ENCODE results near the gene ARID5B.

The ARID5B gene

DNA sequence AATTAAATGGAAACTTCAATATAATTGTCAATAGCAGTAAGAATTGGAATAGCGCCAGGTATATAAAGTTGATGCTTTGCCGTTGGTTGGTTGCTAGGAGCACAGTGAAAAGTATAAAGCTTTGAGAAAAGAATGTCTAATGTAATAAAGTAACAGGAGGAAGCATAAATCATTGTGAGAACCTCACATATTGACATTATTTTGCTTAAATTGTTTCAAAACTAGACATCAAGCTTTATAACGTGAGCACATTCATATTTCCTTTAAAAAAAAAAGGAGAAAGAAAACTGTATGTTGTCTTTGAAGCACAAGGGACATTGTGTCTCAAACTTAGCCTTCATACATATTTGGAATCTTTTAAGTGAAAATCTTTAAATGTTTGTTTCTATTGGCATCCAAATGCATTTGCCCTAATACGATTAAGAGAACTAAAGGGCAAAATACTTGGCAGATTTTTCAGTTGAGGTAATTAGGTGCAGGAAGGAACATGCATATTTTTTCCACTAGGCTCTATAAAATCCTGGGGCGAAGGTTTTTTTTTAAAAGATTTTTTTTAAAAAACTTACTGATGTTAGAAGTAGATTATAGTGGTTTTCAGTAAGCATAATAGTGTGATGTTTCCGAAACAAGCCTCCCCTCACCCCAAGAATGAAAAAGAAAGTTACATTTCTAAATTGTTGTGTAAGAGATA is 92.4 kb downstream of the ARID5B start:
- DNase-seq, result no peak

DNA sequence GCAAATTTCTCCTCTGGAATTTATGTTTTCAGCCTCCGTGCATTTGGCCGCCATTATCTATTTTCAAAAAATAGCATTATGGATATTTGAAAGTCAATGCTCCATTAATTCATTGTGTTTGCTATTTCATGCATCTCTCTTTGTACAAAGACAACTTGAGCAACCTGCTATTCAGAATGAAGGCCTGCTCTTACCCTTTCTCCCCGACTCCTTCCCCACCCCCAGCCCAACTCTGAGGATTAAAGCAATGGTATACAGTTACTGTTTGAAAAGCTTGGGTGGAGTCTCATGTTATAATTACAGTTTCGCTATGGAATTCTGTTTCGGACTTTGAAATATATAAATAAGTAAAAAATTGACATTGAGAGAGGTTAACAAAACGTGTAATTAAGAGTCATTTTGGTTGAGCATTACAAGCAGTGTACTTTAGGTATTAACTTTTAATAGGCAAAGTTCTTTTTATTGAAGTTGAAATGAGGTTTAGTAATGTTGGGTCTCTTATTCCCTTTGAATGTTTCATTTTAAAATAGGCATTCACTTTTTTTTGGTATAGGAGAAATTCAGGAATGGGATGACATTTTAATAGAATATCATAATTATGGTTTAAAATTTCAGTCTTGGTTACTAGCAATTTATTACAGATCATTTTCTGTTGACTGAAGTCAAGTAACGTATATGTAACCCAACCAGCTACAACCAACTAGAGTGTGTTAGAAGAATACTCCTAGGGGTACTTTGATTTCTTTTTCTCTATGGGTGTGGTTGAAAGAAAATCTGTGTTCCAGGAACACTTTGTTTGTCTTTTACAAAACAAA is 93.1 kb downstream of the ARID5B start:
- DNase-seq, result no peak

DNA sequence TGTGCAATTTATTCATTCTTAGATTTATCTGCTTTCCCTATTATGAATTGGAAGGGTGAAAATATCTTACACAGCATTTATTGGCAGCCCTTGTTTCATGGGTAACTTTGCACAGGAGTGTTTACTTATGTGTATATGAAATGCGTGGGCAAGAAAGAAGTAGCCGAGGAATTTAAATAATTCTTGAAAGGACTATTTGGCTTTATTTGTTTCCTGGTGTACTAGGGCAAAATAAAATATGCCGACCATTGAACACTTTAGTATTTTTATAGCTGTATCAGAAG is 93.7 kb downstream of the ARID5B start:
- no peak for DNase-seq

DNA sequence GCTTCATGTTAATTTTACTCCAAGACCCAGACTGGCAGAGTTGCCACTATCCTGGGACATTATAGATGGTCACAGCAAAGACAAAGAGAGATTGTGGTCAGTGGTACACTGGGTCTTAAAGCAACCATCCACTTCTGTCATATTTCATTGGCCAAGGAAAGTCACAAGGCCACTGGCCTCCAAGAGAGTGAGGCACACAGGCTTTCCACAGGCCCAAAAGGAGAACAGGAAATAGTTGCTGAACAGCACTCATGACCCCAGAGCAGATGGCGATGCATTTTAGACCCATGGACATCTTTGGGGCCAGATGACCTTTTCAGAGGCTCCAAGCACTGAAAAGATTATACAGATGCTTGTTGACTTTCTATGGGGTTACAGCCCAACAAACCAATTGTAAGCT is 97.4 kb downstream of the ARID5B start:
- no peak for DNase-seq

DNA sequence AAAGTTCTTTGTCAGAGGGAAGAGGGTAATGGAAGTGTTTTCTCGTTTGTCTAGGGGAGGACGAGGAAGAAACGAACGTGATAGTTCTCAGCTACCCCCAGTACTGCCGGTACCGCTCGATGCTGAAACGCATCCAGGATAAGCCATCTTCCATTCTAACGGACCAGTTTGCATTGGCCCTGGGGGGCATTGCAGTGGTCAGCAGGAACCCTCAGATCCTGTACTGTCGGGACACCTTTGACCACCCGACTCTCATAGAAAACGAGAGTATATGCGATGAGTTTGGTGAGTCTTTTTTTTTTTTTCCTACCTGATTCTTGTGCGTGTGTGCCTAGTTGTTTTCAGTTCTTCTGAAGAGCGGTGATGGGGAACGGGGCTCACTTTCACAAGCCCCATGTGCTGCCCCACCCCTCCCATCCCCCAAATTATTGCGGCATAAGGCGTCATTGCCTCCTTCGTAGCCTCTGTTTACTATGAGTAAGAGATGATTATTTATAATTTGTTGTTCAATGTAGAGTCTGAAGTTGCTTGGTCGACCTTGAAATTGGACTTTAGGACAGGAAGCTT is 98.6 kb downstream of the ARID5B start:
- DNase-seq, result no peak

DNA sequence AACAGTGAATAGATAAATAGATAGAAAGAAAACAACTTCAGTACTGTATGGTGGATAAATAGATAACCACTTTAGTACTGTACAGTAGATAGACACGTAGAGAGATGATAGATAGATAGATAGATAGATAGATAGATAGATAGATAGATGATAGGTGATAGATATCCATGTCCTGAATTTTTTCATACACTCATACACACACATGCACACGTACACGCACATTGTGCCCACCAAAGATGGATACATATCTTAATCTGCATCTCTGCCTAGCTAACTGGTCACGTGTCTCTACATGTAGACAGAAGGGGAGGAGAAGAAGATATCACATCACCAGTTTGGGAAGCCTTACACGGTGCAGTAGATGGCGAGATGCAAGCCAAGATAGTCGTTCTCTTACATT is 99.2 kb downstream of the ARID5B start:
- no peak for DNase-seq

DNA sequence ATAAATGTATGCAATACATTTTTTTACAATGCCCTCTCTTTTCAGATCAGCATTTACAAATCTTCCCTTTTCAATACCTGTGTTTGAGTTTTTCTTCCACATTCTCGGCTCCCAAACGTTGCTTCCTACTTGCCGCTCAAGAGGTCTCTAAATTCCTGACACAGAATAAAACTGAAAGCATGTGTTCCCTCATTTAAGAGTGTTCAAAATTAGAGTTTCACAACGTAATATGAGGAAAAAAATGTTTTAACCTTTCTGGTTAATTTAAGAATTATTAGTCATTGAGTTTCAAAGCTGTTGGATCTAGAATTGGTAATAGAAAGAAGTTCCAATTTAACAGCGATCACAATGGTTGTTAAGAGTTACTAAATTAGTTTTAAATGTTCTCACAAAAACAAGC is 100.4 kb downstream of the ARID5B start:
- no peak for DNase-seq

DNA sequence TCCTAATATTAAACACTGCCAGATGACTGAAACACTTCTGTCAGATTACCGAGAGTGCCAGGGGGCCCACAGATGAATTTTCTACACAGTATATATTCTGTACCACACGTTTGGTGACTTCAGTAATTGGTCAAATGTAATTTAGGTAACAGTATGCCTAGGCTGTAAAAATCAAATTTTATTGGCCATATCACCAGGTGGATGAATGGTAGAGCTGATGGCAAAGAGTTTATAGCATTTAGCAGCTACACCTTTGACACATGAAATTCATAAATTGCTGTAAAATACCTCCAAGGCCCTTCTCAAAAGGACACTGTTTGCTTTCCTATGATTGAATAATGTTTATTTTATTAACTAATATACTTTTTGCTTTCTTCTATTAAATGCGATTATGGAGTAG is 101.3 kb downstream of the ARID5B start:
- no peak for DNase-seq

DNA sequence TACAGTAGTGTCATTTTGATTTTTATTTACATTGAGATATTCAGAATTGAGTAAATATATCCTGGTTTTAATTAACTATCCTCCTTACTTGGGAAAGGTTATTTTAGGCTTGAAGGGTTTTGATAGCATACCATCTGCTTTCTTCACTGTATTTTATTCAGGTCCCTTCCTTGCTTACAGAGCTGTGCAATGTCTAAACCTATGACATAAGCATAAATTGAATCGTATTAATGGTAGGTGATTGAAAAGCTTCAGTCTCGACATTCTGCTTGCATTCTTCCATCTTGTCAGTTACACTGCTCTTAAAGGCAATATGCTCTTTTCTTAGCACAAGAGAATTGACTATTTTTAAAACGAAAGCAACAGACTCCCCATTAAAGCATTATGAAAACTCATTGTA is 102.5 kb downstream of the ARID5B start:
- no peak for DNase-seq

DNA sequence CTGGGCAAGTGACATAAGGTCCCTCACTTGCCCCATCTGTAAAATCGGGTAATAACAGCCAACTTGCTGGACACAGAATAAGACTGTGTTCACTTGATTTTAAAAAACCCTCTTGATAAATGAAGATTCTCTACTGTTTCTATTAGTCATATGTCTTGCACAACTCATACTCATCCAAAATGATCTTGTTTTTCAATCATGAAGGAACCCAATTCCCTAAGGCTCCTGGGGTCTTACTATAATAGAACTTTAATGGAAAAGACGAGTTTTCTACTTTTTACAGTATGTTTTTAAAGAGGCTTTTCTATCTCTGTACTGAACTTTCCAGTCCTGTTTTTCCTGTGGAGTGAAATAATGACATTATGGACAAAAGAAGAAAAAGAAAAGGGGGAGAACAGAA is 103.8 kb downstream of the ARID5B start:
- no peak for DNase-seq

DNA sequence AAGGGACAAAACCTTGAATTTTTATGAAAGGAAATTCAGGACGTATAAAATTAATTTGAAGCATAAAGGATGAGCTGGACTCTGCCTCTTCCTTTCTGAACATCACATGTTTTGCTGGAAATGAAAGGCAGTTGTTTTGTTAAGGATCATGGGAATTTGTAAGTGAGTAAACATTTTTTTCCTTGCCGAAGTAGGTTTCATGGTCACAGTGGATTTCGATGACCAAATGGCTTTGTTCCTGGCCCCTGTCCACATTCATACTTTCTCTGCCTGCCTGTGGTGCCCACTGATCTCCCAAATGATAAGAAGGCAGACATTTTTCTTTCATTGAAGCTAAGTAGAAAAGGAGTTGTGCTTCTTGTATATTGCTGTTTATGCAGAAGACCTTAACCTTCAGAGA is 104.2 kb downstream of the ARID5B start:
- DNase-seq, result no peak

DNA sequence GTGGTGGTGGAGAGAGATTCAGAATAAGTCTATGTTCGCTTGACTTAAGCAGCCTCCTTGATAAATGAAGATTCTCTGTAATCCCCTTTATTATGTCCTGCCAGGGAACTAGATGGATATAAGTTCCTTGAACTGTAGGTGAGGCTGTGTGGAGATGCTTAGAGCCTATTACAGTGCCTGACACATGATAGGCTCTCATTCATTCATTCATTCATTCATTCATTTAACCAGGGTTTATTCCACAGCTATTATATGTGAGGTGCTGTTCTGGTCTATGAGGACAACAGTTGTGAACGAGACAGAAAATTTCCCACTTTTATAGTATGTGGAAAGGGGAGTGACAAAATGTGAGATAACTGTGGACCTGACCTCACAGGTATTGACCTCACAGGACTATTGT is 105.6 kb downstream of the ARID5B start:
- DNase-seq, result no peak

DNA sequence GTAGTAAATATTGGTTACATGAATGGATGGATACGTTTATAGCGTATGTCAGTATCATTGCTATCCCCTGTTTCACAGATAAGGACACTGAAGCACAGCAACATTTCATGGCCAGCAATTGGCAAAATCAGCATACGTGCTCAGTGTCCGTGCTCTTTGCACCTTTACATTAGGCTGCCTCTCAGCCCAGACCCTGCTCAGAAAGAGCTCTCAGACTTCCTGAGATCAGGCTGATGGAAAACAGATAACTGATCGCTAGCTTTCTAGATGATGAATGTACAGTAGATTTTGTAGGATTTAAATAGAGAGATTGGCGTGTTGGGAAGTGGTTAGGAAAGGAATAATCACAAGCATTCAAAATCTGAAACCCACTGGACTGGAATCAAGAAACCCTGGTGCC is 106.7 kb downstream of the ARID5B start:
- no peak for DNase-seq

DNA sequence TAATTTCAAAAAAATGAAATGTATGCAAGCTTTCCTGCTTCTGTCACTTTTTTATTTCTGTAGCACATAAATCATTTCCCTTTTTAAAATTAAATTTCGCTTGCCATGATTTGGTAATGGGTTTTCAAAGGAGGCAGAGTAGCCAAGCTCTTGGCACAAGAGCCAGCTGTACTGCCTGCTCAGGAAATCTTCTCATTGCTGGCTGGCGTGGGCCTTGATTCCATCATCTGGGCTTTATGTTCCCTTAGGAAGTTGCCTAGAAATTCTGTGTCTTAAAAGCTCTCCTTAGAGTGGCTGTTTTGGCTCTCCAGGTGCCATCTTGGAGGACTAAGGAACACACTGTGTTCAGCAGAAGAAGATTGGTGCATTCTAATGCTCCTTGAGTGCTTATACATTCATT is 107.4 kb downstream of the ARID5B start:
- no peak for DNase-seq

DNA sequence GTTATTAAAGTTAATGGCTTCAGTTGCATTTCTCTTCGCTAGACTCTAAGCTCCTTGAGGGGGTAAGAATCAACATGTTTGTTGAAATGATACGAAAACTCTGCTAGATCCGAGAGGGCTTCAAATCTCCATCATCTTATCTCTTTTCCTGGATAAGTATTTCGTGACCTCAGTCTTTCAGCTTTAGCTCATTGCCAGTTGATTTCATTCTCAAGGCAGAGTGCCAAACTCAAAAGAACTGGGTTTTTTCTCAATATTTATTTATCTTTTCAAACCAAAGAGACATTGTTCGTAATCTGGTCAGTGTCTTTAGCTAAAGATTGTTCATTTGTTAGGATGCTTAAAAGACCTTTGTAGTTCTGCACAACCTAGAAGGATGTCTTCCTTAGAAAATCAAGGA is 108.9 kb downstream of the ARID5B start:
- no peak for DNase-seq

DNA sequence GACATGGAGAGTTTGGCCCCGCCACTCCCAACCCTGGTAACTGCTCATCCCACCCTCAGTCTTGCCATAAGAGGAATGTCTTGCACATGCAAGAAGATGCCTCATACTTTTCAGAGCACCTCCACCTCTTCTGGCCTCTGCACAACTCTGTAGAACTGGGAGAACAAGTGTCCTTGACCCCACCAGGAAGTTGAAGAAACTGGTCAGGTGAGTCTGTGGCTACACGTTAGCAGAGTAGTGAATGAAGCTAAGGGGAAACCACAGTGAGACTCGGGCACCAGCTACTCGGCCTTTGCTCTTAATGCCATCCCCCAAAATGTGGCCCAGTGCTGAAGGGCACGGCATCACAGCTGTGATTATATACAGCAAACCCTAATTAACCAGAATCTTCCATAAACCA is 110.1 kb downstream of the ARID5B start:
- DNase-seq, result no peak

DNA sequence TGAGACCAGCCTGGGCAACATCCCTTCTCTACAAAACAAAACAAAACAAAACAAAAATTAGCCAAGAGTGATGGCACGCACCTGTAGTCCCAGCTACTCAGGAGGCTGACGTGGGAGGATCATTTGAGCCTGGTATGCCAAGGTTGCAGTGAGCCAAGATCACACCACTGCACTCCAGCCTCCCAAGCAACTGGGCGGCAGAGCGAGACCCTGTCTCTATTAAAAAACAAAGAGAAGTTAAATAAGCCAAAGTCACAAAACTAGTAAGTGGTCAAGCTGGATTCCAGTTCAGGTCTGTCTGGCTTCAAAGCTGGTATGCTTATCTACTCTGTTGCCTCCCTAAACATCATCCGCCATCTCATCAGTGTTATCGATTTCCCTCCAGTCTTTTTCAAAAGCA is 110.8 kb downstream of the ARID5B start:
- DNase-seq, result no peak

DNA sequence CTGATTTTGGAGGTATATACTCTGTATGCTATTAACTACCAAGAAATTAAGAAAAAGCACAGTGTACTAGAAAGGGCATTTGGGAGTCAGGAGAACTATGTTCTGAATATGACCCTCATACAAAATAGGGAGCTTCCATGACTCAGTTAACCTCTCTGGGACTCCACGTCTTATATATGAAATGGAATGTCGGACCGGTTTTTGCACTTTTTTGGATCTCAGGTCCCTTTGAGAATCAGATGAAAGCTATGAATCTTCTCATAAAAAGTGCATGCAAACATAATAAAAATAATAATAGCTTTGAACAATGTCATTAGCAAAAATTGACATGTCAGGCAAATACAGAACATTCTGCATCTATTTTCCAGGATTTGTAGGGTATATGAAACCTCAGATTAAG is 113.0 kb downstream of the ARID5B start:
- no peak for DNase-seq

DNA sequence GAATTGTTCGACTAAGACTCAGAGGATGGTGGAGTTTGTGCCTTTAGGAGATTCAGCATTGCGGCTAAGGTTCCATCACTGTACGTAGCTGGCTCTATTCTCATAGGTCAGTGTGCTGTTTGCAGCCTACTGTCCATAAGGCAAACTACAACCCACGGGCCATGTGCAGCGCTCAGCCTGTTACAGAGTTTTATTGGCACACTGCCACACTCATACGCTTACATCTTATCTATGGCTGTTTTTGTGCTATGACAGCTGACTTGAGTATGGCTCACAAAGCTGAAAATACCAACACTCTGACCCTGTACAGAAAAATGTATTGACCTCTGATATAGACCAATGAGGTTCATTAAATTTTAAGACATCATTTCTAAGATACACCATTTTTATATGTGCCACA is 114.5 kb downstream of the ARID5B start:
- no peak for DNase-seq

DNA sequence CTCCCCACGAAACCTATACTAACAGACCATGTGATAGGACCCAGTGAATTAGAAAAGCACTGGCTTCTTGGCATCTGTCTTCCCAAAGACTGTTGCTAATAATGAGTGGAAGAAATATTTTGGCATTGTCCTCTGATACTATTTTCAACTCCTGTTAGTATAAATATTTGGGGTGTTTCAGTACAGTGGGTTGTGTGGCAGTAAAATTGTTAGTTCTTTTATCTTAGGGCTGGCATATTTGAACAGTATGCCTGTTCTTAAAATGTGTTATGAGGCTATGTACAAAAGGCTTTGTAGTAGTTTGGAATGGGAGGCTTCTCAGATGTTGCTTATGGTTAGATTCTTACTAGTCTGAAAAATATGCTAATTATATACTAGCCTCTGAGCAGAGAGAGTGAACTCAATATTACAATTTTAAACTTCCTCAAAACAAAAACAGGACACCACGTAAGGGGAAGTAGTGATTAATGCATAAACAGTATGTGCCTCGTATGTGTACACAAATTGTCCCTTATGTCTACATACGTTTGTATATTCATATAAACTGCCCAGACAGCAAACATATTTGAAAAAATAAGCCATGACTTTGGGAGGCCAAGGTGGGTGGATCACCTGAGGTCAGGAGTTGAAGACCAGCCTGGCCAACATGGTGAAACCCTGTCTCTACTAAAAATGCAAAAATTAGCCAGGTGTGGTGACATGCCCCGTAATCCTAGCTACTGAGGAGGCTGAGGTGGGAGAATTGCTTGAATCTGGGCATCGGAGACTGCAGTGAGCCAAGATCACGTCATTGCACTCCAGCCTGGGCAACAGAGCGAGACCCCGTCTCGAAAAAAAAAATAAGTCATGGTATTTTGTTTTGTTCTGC is 115.4 kb downstream of the ARID5B start:
- DNase-seq, result no peak

DNA sequence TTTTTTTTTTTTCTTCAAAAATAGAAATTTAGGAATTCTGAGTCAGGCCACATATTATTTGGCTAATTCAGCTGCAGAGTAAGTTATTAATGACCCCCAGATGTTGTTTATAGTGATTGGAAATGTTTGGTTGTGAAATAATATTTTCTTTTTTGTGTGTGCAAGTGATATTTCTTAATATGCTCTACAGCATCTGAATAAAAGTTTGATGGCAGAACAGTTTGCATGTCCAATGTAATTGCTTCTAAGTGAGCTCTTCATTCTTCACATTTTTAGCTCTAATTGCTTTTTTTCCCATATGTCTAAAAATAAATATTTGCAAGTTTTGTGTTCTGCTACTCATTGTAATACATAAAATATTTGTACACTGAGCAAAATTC is 116.0 kb downstream of the ARID5B start:
- no peak for DNase-seq

DNA sequence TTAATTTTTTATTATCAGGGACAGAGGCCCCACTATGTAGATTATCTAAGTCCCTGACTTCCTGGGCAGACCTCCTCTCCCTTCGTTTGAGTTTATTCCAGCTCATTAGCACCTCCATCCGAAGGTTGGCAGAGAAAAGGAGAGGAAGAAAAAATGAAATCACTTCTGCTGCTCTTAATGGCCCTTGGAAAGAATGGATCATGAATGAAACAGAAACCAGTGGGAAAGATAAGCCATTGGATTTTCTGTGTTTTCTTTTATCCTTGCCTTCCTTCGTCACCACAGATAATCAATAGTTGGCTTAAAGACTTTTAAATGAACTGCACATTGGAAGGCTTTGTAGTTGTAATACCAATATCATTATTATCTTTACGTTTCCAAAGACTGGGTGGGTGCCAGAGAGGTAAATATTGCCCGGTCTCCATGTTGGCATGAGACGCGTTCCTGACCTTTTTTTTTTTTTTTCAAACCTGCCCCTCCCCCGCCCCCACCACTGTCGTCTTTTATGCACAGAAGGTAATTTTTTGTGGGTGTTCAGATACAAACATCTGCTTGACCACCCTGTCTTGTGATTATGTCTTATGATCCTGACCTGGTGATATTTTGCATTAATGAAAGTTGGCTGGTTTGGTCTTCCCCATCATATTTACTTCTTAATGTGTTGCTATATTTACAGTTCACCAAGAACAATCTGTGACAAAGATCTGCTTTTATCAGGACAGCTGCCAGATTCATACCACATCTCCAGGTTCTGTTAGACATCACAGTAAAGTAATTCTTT is 116.8 kb downstream of the ARID5B start:
- no peak for DNase-seq
